Coronary artery (tissue), 2 donors: ENCODE results near the gene MAST4.

ENCODE experiments used
- DNase-seq: peaks from one replicate; pipeline ENCODE4 v3.0.0-alpha.2; 2017; ENCODE audit warnings: low spot score
- H3K27ac ChIP-seq, 2 donors: fragments of 200-600 bp; sonication (generic); one replicate each; pipeline ENCODE4 v1.5.1; 2016 to 2019
- H3K4me3 ChIP-seq: fragments of 200-600 bp; sonication (generic); 2 replicates; pipeline ENCODE4 v1.5.1; 2016; ENCODE audit warnings: mild to moderate bottlenecking, moderate library complexity
- CTCF ChIP-seq: fragments of 200-600 bp; sonication (generic); IDR thresholded peaks from one replicate; pipeline ENCODE4 v1.5.1; 2019; ENCODE audit warnings: antibody characterized with exemption

The MAST4 gene

GRCh38 chr5:66642538-66642937, 46.3 kb downstream of the MAST4 start:
- TF ChIP-seq CTCF: no peak
- no peak for DNase-seq

GRCh38 chr5:66643387-66643786, 47.2 kb downstream of the MAST4 start:
- no peak for TF ChIP-seq CTCF
- DNase-seq: no peak
- no peak overlapping the region for H3K4me3 ChIP-seq
- no peak overlapping the region for H3K27ac ChIP-seq

More at GRCh38 chr5:66642538-66642937, 46.3 kb downstream of the MAST4 start:
- no peak overlapping the region for H3K4me3 ChIP-seq
- H3K27ac ChIP-seq: no peak overlapping the region

GRCh38 chr5:66644111-66644510, 47.9 kb downstream of the MAST4 start:
- H3K4me3 ChIP-seq: no peak overlapping the region
- no peak for DNase-seq
- H3K27ac ChIP-seq: no peak overlapping the region
- no peak for TF ChIP-seq CTCF

- Histone ChIP-seq H3K4me3 (no peak overlapping the region), H3K27ac (no peak overlapping the region)
- no peak for TF ChIP-seq CTCF
- DNase-seq: no peak
These were observed 48.8 kb downstream of the MAST4 start for GRCh38 chr5:66645039-66645438.

GRCh38 chr5:66646570-66646969, 50.4 kb downstream of the MAST4 start:
- TF ChIP-seq CTCF: no peak
- Histone ChIP-seq H3K4me3 (no peak overlapping the region), H3K27ac (no peak overlapping the region)
- DNase-seq: no peak

- no peak overlapping the region for H3K4me3 ChIP-seq
- no peak for DNase-seq
- TF ChIP-seq CTCF: no peak
- H3K27ac ChIP-seq: peak overlapping the region in 1 of 2 donors; percentile 31
These were observed 51.1 kb downstream of the MAST4 start for GRCh38 chr5:66647146-66647856.

- no peak for TF ChIP-seq CTCF
- H3K27ac ChIP-seq: no peak overlapping the region
- H3K4me3 ChIP-seq: no peak overlapping the region
- DNase-seq: no peak
These were observed 56.6 kb downstream of the MAST4 start for GRCh38 chr5:66652818-66653217.
